ENCODE measurements around the gene GPC5. TPM values are rescaled to one million over a fixed set of nuclear protein-coding genes. Genes with fewer than 3 reads are reported as not detected.

GPC5 gene
- total RNA-seq, 1 experiment from 2014 or later, result 0.26 TPM

- in situ Hi-C loops (cut with HindIII; ENCODE audit: low pct_unique_long_range_greater_than_20kb, low sequenced_read_pairs), result no loop called here
- no peak for ATAC-seq
- ChIA-PET POLR2A (no interaction called here), CTCF (no interaction called here)
- no peaks in the 10 kb centered on the region for H3K4me1 ChIP-seq (ENCODE audit: control insufficient read depth, insufficient read depth, low read length)
- H3K36me3 ChIP-seq (ENCODE audit: control insufficient read depth, insufficient read depth, low read length), result no peaks in the 10 kb centered on the region
- H3K4me3 ChIP-seq (ENCODE audit: low read depth in 2 of 2, low read length in 2 of 2), result no peak overlapping the region
- BruUV-seq (replicated peaks), result no TSS peak
- TF ChIP-seq SIN3A (IDR thresholded peaks at IDR 0.05; ENCODE audit: borderline replicate concordance, insufficient read depth, low read depth, low read length), result no peak
- TF ChIP-seq CTCF (IDR thresholded peaks at IDR 0.05), result no peak
- no peak for TF ChIP-seq POLR2AphosphoS5 (IDR thresholded peaks at IDR 0.05; ENCODE audit: low read depth, low read length)
- no peak for TF ChIP-seq TCF7L2 (IDR thresholded peaks at IDR 0.05; ENCODE audit: low read depth, low read length)
- TF ChIP-seq REST (IDR thresholded peaks at IDR 0.05; ENCODE audit: insufficient read depth in 1 of 2, low read depth in 2 of 2, low read length in 1 of 2), result no peak
- DNase-seq (ENCODE audit: low read depth, low spot score), result no peak
- H3K27ac ChIP-seq (ENCODE audit: low read length), result no peak overlapping the region
- no peaks in the 10 kb centered on the region for H3K27me3 ChIP-seq (ENCODE audit: control insufficient read depth, insufficient read depth, low read length)
- H3K9me3 ChIP-seq (ENCODE audit: control insufficient read depth, insufficient read depth, low read depth, low read length), result no peaks in the 10 kb centered on the region
- intact Hi-C loops (cut with micrococcal nuclease; ENCODE audit: unreplicated experiment), result no loop called here
These were observed 35.5 kb upstream of the GPC5 start for GRCh38 chr13:91362908-91363307.

GRCh38 chr13:91368101-91368500 is 30.3 kb upstream of the GPC5 start:
- Histone ChIP-seq H3K27me3 (ENCODE audit: control insufficient read depth, insufficient read depth, low read length) (no peaks in the 10 kb centered on the region), H3K36me3 (ENCODE audit: control insufficient read depth, insufficient read depth, low read length) (no peaks in the 10 kb centered on the region), H3K4me3 (ENCODE audit: low read depth in 2 of 2, low read length in 2 of 2) (no peak overlapping the region), H3K4me1 (ENCODE audit: control insufficient read depth, insufficient read depth, low read length) (no peaks in the 10 kb centered on the region), H3K27ac (ENCODE audit: low read length) (no peak overlapping the region), H3K9me3 (ENCODE audit: control insufficient read depth, insufficient read depth, low read depth, low read length) (no peaks in the 10 kb centered on the region)
- intact Hi-C loops (cut with micrococcal nuclease; ENCODE audit: unreplicated experiment), result no loop called here
- CTCF ChIA-PET, result no interaction called here
- no peak for ATAC-seq
- POLR2A ChIA-PET, result no interaction called here
- no TSS peak for BruUV-seq (replicated peaks)
- in situ Hi-C loops (cut with HindIII; ENCODE audit: low pct_unique_long_range_greater_than_20kb, low sequenced_read_pairs), result no loop called here
- DNase-seq (ENCODE audit: low read depth, low spot score), result no peak
- TF ChIP-seq TCF7L2 (IDR thresholded peaks at IDR 0.05; ENCODE audit: low read depth, low read length) (no peak), CTCF (IDR thresholded peaks at IDR 0.05) (no peak), SIN3A (IDR thresholded peaks at IDR 0.05; ENCODE audit: borderline replicate concordance, insufficient read depth, low read depth, low read length) (no peak), POLR2AphosphoS5 (IDR thresholded peaks at IDR 0.05; ENCODE audit: low read depth, low read length) (no peak), REST (IDR thresholded peaks at IDR 0.05; ENCODE audit: insufficient read depth in 1 of 2, low read depth in 2 of 2, low read length in 1 of 2) (no peak)
